Activated CD4-positive, alpha-beta memory T cell treated with anti-CD3 and anti-CD28 coated beads for 36 hours (primary cell): ENCODE results near the gene FOSL2. TPM values are rescaled to one million over a fixed set of nuclear protein-coding genes. Genes with fewer than 3 reads are reported as not detected.

Experiments used
- CTCF ChIA-PET: fragments of 350-600 bp; sonication (Branson Sonifier 250); formaldehyde crosslinking; loops from one replicate; lab custom pipeline; 2021; ENCODE audit warnings: antibody characterized with exemption, inconsistent platforms; lab: Charles Lee
- POLR2A ChIA-PET: fragments of 350-600 bp; sonication (Branson Sonifier 250); formaldehyde crosslinking; loops from one replicate; lab custom pipeline; 2021; ENCODE audit warnings: antibody characterized with exemption; lab: Charles Lee
- DNase-seq: peaks from one replicate; pipeline ENCODE4 v3.0.0-alpha.2; 2020
- H3K27ac Mint-ChIP-seq: one replicate; pipeline ENCODE4 v1.8.0; 2021; ENCODE audit warnings: mixed read lengths
- H3K27me3 Mint-ChIP-seq: one replicate; pipeline ENCODE4 v1.8.0; 2021; ENCODE audit warnings: mixed read lengths
- H3K36me3 Mint-ChIP-seq: one replicate; pipeline ENCODE4 v1.8.0; 2021; ENCODE audit warnings: mixed read lengths
- H3K4me1 Mint-ChIP-seq: one replicate; pipeline ENCODE4 v1.8.0; 2021; ENCODE audit warnings: low read depth, mixed read lengths
- H3K4me3 Mint-ChIP-seq: one replicate; pipeline ENCODE4 v1.8.0; 2021; ENCODE audit warnings: mild to moderate bottlenecking, mixed read lengths
- H3K9me3 Mint-ChIP-seq: one replicate; pipeline ENCODE4 v1.8.0; 2021; ENCODE audit warnings: mixed read lengths
- intact Hi-C: fragments of 100-400 bp; cut with micrococcal nuclease; formaldehyde crosslinking; loops from one replicate; pipeline ENCODE4 v1.15.1; 2023
- total RNA-seq, 2 experiments: library from RNA; stranded (reverse); gene quantifications; one replicate each; pipeline ENCODE4 v1.2.3, GENCODE V29; 2021

Gene FOSL2
- total RNA-seq, 2 experiments from 2014 or later: 172 to 182 TPM

GRCh38 chr2:28419003-28419402, 26.3 kb downstream of the FOSL2 start:
- ChIA-PET CTCF (interaction anchor here (1.0 kb wide), 2 partner anchors 34 to 665 kb away, joined by 3 read pairs; no protein-coding TSS in a partner anchor), POLR2A (interaction anchor here (1.4 kb wide), 1 partner anchor 27 kb away, joined by 4 read pairs; no protein-coding TSS in a partner anchor)
- H3K4me3 Mint-ChIP-seq: no peak overlapping the region
- peaks cover 29% of the 10 kb centered on the region for H3K4me1 Mint-ChIP-seq
- H3K9me3 Mint-ChIP-seq: no peaks in the 10 kb centered on the region
- intact Hi-C loops: no loop called here
- DNase-seq: no peak
- H3K27me3 Mint-ChIP-seq: no peaks in the 10 kb centered on the region
- H3K27ac Mint-ChIP-seq: peak overlapping the region; percentile 29
- peaks cover 37% of the 10 kb centered on the region for H3K36me3 Mint-ChIP-seq

- Mint-ChIP-seq H3K36me3 (peaks cover 31% of the 10 kb centered on the region), H3K27me3 (no peaks in the 10 kb centered on the region), H3K9me3 (no peaks in the 10 kb centered on the region), H3K4me1 (peaks cover 35% of the 10 kb centered on the region), H3K4me3 (no peak overlapping the region), H3K27ac (peak overlapping the region; percentile 62)
- intact Hi-C loops: no loop called here
- ChIA-PET CTCF (interaction anchor here (1.0 kb wide), 2 partner anchors 33 to 665 kb away, joined by 3 read pairs; no protein-coding TSS in a partner anchor), POLR2A (interaction anchor here (1.4 kb wide), 1 partner anchor 26 kb away, joined by 4 read pairs; no protein-coding TSS in a partner anchor)
- no peak for DNase-seq
Observed at GRCh38 chr2:28419443-28420270, 27.0 kb downstream of the FOSL2 start.

GRCh38 chr2:28420722-28421121, 28.1 kb downstream of the FOSL2 start:
- intact Hi-C loops: no loop called here
- no peak for DNase-seq
- Mint-ChIP-seq H3K9me3 (no peaks in the 10 kb centered on the region), H3K4me3 (no peak overlapping the region), H3K4me1 (peaks cover 44% of the 10 kb centered on the region), H3K27me3 (no peaks in the 10 kb centered on the region), H3K27ac (peak overlapping the region; percentile 30), H3K36me3 (peaks cover 22% of the 10 kb centered on the region)
- ChIA-PET CTCF (no interaction called here), POLR2A (no interaction called here)

- ChIA-PET POLR2A (interaction anchor here (0.6 to 1.2 kb wide), 2 partner anchors 26 to 30 kb away, joined by 3 to 7 read pairs; partner anchors contain the start of gene FOSL2), CTCF (interaction anchor here (0.6 to 1.9 kb wide), 2 partner anchors 148 to 669 kb away, joined by 3 to 6 read pairs; no protein-coding TSS in a partner anchor)
- Mint-ChIP-seq H3K36me3 (peaks cover 8% of the 10 kb centered on the region), H3K27ac (peak overlapping the region; percentile 86), H3K4me3 (no peak overlapping the region), H3K4me1 (peaks cover 49% of the 10 kb centered on the region), H3K27me3 (no peaks in the 10 kb centered on the region), H3K9me3 (no peaks in the 10 kb centered on the region)
- intact Hi-C loops: no loop called here
- DNase-seq: no peak
Observed at GRCh38 chr2:28422908-28423741, 30.5 kb downstream of the FOSL2 start.

- Mint-ChIP-seq H3K4me1 (peaks cover 49% of the 10 kb centered on the region), H3K27ac (peak overlapping the region; percentile 86), H3K4me3 (peak overlapping the region; percentile 24), H3K27me3 (no peaks in the 10 kb centered on the region), H3K36me3 (peaks cover 8% of the 10 kb centered on the region), H3K9me3 (no peaks in the 10 kb centered on the region)
- intact Hi-C loops: loop anchor here (1.0 kb wide), 1 partner anchor 24 kb away; no protein-coding TSS in a partner anchor
- ChIA-PET CTCF (interaction anchor here (0.6 to 1.9 kb wide), 2 partner anchors 57 to 670 kb away, joined by 3 to 6 read pairs; no protein-coding TSS in a partner anchor), POLR2A (interaction anchor here (0.6 to 1.4 kb wide), 3 partner anchors 25 to 31 kb away, joined by 3 to 7 read pairs (median 4); partner anchors contain the start of gene FOSL2)
- peak; percentile 57 for DNase-seq
Observed at GRCh38 chr2:28423856-28424605, 31.4 kb downstream of the FOSL2 start.

GRCh38 chr2:28424799-28425463, 32.3 kb downstream of the FOSL2 start:
- H3K27ac Mint-ChIP-seq: peak overlapping the region; percentile 79
- no peak for DNase-seq

GRCh38 chr2:28425464-28425835, 32.8 kb downstream of the FOSL2 start:
- POLR2A ChIA-PET: interaction anchor here (1.4 kb wide), 1 partner anchor 23 kb away, joined by 4 read pairs; no protein-coding TSS in a partner anchor
- Mint-ChIP-seq H3K36me3 (peaks cover 6% of the 10 kb centered on the region), H3K9me3 (no peaks in the 10 kb centered on the region), H3K27me3 (no peaks in the 10 kb centered on the region), H3K4me1 (peaks cover 50% of the 10 kb centered on the region), H3K4me3 (no peak overlapping the region), H3K27ac (no peak overlapping the region)
- no peak for DNase-seq
- CTCF ChIA-PET: interaction anchor here (0.8 kb wide), 1 partner anchor 27 kb away, joined by 3 read pairs; no protein-coding TSS in a partner anchor
- intact Hi-C loops: no loop called here

More at GRCh38 chr2:28424799-28425463, 32.3 kb downstream of the FOSL2 start:
- ChIA-PET CTCF (interaction anchor here (0.6 to 0.8 kb wide), 3 partner anchors 25 to 57 kb away, joined by 3 read pairs; no protein-coding TSS in a partner anchor), POLR2A (interaction anchor here (1.4 kb wide), 1 partner anchor 24 kb away, joined by 4 read pairs; no protein-coding TSS in a partner anchor)
- Mint-ChIP-seq H3K9me3 (no peaks in the 10 kb centered on the region), H3K4me1 (peaks cover 49% of the 10 kb centered on the region), H3K36me3 (peaks cover 7% of the 10 kb centered on the region), H3K4me3 (no peak overlapping the region), H3K27me3 (no peaks in the 10 kb centered on the region)
- intact Hi-C loops: loop anchor here (1.0 kb wide), 1 partner anchor 23 kb away; no protein-coding TSS in a partner anchor

GRCh38 chr2:28427741-28428415, 35.2 kb downstream of the FOSL2 start:
- no peak overlapping the region for H3K27ac Mint-ChIP-seq
- H3K27me3 Mint-ChIP-seq: no peaks in the 10 kb centered on the region
- ChIA-PET CTCF (no interaction called here), POLR2A (no interaction called here)
- H3K4me3 Mint-ChIP-seq: no peak overlapping the region
- peaks cover 38% of the 10 kb centered on the region for H3K4me1 Mint-ChIP-seq
- intact Hi-C loops: no loop called here
- no peaks in the 10 kb centered on the region for H3K36me3 Mint-ChIP-seq
- H3K9me3 Mint-ChIP-seq: peaks cover under 1% of the 10 kb centered on the region
- no peak for DNase-seq

GRCh38 chr2:28428486-28428885, 35.8 kb downstream of the FOSL2 start:
- POLR2A ChIA-PET: no interaction called here
- CTCF ChIA-PET: interaction anchor here (0.6 kb wide), 1 partner anchor 405 kb away, joined by 3 read pairs; no protein-coding TSS in a partner anchor
- Mint-ChIP-seq H3K4me1 (peaks cover 32% of the 10 kb centered on the region), H3K9me3 (peaks cover 7% of the 10 kb centered on the region), H3K4me3 (no peak overlapping the region), H3K36me3 (no peaks in the 10 kb centered on the region), H3K27me3 (no peaks in the 10 kb centered on the region), H3K27ac (no peak overlapping the region)
- intact Hi-C loops: no loop called here
- no peak for DNase-seq
